GM18498 (cell line): Measurements from ENCODE around the gene SPCS2.
"Not testable (repeated sequence)": the region's sequence is repeated elsewhere in the genome, so short reads cannot be mapped to it uniquely, and the experiment has no call there.

Experiments used
- ATAC-seq: cut with Tn5 transposase; IDR thresholded peaks from one replicate; pipeline ENCODE4 v1.9.1; 2021; ENCODE audit warnings: mild to moderate bottlenecking, moderate library complexity; ENCODE audit not compliant: unreplicated experiment

SPCS2 gene

GRCh38 chr11:75000975-75001354 lies 51.9 kb downstream of the SPCS2 start:
- no peak for ATAC-seq

- ATAC-seq, result no peak
Measured at GRCh38 chr11:75001686-75002085, 52.6 kb downstream of the SPCS2 start.

GRCh38 chr11:75002516-75002915 lies 53.5 kb downstream of the SPCS2 start:
- no peak for ATAC-seq

- peak; percentile 59 for ATAC-seq
Measured at GRCh38 chr11:75004215-75004614, 55.1 kb downstream of the SPCS2 start.

- ATAC-seq, result no peak
Measured at GRCh38 chr11:75011357-75011756, 62.3 kb downstream of the SPCS2 start.

- no peak for ATAC-seq
Measured at GRCh38 chr11:75011872-75012271, 62.8 kb downstream of the SPCS2 start.

GRCh38 chr11:75013051-75013450 lies 64.0 kb downstream of the SPCS2 start:
- ATAC-seq, result no peak

- no peak for ATAC-seq
Measured at GRCh38 chr11:75014129-75014528, 65.1 kb downstream of the SPCS2 start.

- ATAC-seq, result not testable (repeated sequence)
Measured at GRCh38 chr11:75019200-75019599, 70.1 kb downstream of the SPCS2 start.

GRCh38 chr11:75020328-75020727 lies 71.3 kb downstream of the SPCS2 start:
- ATAC-seq, result not testable (repeated sequence)

GRCh38 chr11:75022296-75022695 lies 73.2 kb downstream of the SPCS2 start:
- peak; percentile 43 for ATAC-seq

GRCh38 chr11:75022759-75023396 lies 73.8 kb downstream of the SPCS2 start:
- peak; percentile 81 for ATAC-seq

- ATAC-seq, result no peak
Measured at GRCh38 chr11:75023446-75024067, 74.5 kb downstream of the SPCS2 start.

- ATAC-seq, result no peak
Measured at GRCh38 chr11:75024068-75024449, 75.0 kb downstream of the SPCS2 start.

- ATAC-seq, result no peak
Measured at GRCh38 chr11:75024764-75025211, 75.7 kb downstream of the SPCS2 start.

GRCh38 chr11:75025561-75025960 lies 76.5 kb downstream of the SPCS2 start:
- ATAC-seq, result no peak

- ATAC-seq, result no peak
Measured at GRCh38 chr11:75028321-75028720, 79.3 kb downstream of the SPCS2 start.
